H1 (cell line): ENCODE measurements around the gene WDR75. TPM values are rescaled to one million over a fixed set of nuclear protein-coding genes. Genes with fewer than 3 reads are reported as not detected.

ENCODE experiments used
- BACH1 ChIP-seq: IDR thresholded peaks from 2 replicates; pipeline ENCODE4 v1.6.1; 2012; ENCODE audit warnings: low read length, improper control_type of control experiment
- EP300 ChIP-seq, 2 experiments: IDR thresholded peaks; 1 replicate in 1 of 2; 2 replicates in 1 of 2; pipeline ENCODE4 v1.6.1; 2011 to 2012; ENCODE audit warnings: low read depth in 2 of 2, low read length in 2 of 2, mild to moderate bottlenecking in 2 of 2, borderline replicate concordance in 1 of 2, inconsistent platforms in 1 of 2, moderate library complexity in 1 of 2
- EZH2 ChIP-seq: fragments of 200-600 bp; sonication (generic); IDR thresholded peaks from 2 replicates; pipeline ENCODE4 v1.7.1; 2012; ENCODE audit warnings: low read depth, mild to moderate bottlenecking, moderate library complexity, low read length, inconsistent platforms; ENCODE audit not compliant: severe bottlenecking
- FOSL1 ChIP-seq: IDR thresholded peaks from 2 replicates; pipeline ENCODE4 v1.6.1; 2011; ENCODE audit warnings: mild to moderate bottlenecking, low read depth, low read length, moderate library complexity; ENCODE audit not compliant: insufficient read depth
- HDAC6 ChIP-seq: IDR thresholded peaks from one replicate; pipeline ENCODE4 v1.7.1; 2012; ENCODE audit warnings: low read depth, mild to moderate bottlenecking, inconsistent platforms, low read length, moderate library complexity
- NRF1 ChIP-seq: IDR thresholded peaks from 2 replicates; pipeline ENCODE4 v1.6.1; 2011; ENCODE audit warnings: mild to moderate bottlenecking, low read depth, low read length, improper control_type of control experiment
- RBBP5 ChIP-seq: IDR thresholded peaks from 2 replicates; pipeline ENCODE4 v1.7.1; 2012; ENCODE audit warnings: low read depth, mild to moderate bottlenecking, inconsistent platforms, low read length, moderate library complexity, borderline replicate concordance
- SRF ChIP-seq: IDR thresholded peaks from 2 replicates; pipeline ENCODE4 v1.6.1; 2011; ENCODE audit warnings: mild to moderate bottlenecking, low read depth, low read length, moderate library complexity
- TAF7 ChIP-seq: optimal IDR thresholded peaks from 2 replicates; pipeline ENCODE3; 2011; ENCODE audit warnings: low read depth, mild to moderate bottlenecking, inconsistent platforms, low read length, moderate library complexity, borderline replicate concordance
- TEAD4 ChIP-seq: IDR thresholded peaks from 2 replicates; pipeline ENCODE4 v1.6.1; 2012; ENCODE audit warnings: low read depth, low read length, inconsistent platforms, mixed read lengths
- YY1 ChIP-seq: IDR thresholded peaks from 2 replicates; pipeline ENCODE4 v1.6.1; 2011; ENCODE audit warnings: low read depth, mild to moderate bottlenecking, low read length
- polyA plus RNA-seq, 7 experiments: library from polyadenylated mRNA; depleted of rRNA in 3 of 7; stranded (reverse) in 5 of 7; unstranded in 2 of 7; fragments of >200 nt in 5 of 7; fragments of 200-250 nt in 2 of 7; gene quantifications; 1 replicate in 5 of 7; 2 replicates in 1 of 7; 4 replicates in 1 of 7; pipeline versions ENCODE4 v1.2.1 to v1.2.3, GENCODE V29; 2011 to 2013; ENCODE audit warnings: missing spikeins in 2 of 7, mixed read lengths in 2 of 7
- total RNA-seq: library from RNA; stranded (reverse); fragmentation: NEBNext Ultra II Directional; extraction: Animal tissue kit (Norgen Biotek cat#: 25700); gene quantifications from 2 replicates; pipeline ENCODE4 v1.2.1, GENCODE V29; 2021
- TF ChIP-seq, protein P1 (sequence below): fragments of 300-600 bp; sonication (generic); IDR thresholded peaks from 2 replicates; pipeline ENCODE4 v1.7.1; 2012; ENCODE audit warnings: low read length, moderate library complexity, mild to moderate bottlenecking, inconsistent platforms; ENCODE audit not compliant: insufficient replicate concordance

WDR75 gene
- total and polyA plus RNA-seq, 2 of the 8 experiments (the other 6 are each of a cell fraction or from before 2014, with no cell fraction given) = 26.9 to 77.1 TPM

DNA sequence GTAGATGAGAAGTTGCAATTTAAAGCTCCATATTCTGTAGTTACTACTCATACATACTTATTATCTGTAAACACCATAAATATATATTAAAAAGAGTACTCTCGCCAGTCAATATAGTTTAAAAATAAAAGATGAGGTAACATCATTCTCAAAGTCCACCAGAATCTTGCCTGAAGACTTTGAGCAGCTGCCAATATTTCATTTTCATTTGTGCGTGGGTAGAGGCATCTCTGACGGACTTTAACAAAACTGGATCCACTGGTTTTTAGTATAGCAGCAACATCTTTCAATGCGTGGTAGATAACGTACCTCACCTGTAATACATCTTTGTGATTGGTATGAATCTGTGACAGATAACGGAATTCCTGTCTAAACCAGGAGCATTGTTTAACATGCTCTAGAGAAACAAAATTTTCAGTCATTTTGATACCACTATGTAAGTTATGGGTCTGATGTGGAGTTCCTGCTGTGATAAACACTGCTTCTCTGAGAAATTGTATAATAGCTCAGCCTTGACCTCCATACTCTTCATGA, 45.0 kb downstream of the WDR75 start (continued):
- TF ChIP-seq, protein P1, sequence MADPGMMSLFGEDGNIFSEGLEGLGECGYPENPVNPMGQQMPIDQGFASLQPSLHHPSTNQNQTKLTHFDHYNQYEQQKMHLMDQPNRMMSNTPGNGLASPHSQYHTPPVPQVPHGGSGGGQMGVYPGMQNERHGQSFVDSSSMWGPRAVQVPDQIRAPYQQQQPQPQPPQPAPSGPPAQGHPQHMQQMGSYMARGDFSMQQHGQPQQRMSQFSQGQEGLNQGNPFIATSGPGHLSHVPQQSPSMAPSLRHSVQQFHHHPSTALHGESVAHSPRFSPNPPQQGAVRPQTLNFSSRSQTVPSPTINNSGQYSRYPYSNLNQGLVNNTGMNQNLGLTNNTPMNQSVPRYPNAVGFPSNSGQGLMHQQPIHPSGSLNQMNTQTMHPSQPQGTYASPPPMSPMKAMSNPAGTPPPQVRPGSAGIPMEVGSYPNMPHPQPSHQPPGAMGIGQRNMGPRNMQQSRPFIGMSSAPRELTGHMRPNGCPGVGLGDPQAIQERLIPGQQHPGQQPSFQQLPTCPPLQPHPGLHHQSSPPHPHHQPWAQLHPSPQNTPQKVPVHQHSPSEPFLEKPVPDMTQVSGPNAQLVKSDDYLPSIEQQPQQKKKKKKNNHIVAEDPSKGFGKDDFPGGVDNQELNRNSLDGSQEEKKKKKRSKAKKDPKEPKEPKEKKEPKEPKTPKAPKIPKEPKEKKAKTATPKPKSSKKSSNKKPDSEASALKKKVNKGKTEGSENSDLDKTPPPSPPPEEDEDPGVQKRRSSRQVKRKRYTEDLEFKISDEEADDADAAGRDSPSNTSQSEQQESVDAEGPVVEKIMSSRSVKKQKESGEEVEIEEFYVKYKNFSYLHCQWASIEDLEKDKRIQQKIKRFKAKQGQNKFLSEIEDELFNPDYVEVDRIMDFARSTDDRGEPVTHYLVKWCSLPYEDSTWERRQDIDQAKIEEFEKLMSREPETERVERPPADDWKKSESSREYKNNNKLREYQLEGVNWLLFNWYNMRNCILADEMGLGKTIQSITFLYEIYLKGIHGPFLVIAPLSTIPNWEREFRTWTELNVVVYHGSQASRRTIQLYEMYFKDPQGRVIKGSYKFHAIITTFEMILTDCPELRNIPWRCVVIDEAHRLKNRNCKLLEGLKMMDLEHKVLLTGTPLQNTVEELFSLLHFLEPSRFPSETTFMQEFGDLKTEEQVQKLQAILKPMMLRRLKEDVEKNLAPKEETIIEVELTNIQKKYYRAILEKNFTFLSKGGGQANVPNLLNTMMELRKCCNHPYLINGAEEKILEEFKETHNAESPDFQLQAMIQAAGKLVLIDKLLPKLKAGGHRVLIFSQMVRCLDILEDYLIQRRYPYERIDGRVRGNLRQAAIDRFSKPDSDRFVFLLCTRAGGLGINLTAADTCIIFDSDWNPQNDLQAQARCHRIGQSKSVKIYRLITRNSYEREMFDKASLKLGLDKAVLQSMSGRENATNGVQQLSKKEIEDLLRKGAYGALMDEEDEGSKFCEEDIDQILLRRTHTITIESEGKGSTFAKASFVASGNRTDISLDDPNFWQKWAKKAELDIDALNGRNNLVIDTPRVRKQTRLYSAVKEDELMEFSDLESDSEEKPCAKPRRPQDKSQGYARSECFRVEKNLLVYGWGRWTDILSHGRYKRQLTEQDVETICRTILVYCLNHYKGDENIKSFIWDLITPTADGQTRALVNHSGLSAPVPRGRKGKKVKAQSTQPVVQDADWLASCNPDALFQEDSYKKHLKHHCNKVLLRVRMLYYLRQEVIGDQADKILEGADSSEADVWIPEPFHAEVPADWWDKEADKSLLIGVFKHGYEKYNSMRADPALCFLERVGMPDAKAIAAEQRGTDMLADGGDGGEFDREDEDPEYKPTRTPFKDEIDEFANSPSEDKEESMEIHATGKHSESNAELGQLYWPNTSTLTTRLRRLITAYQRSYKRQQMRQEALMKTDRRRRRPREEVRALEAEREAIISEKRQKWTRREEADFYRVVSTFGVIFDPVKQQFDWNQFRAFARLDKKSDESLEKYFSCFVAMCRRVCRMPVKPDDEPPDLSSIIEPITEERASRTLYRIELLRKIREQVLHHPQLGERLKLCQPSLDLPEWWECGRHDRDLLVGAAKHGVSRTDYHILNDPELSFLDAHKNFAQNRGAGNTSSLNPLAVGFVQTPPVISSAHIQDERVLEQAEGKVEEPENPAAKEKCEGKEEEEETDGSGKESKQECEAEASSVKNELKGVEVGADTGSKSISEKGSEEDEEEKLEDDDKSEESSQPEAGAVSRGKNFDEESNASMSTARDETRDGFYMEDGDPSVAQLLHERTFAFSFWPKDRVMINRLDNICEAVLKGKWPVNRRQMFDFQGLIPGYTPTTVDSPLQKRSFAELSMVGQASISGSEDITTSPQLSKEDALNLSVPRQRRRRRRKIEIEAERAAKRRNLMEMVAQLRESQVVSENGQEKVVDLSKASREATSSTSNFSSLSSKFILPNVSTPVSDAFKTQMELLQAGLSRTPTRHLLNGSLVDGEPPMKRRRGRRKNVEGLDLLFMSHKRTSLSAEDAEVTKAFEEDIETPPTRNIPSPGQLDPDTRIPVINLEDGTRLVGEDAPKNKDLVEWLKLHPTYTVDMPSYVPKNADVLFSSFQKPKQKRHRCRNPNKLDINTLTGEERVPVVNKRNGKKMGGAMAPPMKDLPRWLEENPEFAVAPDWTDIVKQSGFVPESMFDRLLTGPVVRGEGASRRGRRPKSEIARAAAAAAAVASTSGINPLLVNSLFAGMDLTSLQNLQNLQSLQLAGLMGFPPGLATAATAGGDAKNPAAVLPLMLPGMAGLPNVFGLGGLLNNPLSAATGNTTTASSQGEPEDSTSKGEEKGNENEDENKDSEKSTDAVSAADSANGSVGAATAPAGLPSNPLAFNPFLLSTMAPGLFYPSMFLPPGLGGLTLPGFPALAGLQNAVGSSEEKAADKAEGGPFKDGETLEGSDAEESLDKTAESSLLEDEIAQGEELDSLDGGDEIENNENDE = no peak
- TF ChIP-seq EZH2 (no peak), TEAD4 (no peak), RBBP5 (no peak), YY1 (no peak), SRF (no peak), EP300 (IDR thresholded peaks at IDR 0.05; ENCODE audit: borderline replicate concordance in 1 of 2, low read depth in 2 of 2, low read length in 2 of 2) (no peak), NRF1 (no peak), TAF7 (no peak), FOSL1 (no peak), HDAC6 (no peak), BACH1 (no peak)
